GM11168 (cell line): Measurements from ENCODE around the gene RTTN.
"Not testable (repeated sequence)": the region's sequence is repeated elsewhere in the genome, so short reads cannot be mapped to it uniquely, and the experiment has no call there.

ENCODE experiments used
- in situ Hi-C: fragments of 300-500 bp; cut with MboI; formaldehyde crosslinking; loops from one replicate; pipeline ENCODE4 v1.12.0; 2022; ENCODE audit warnings: low sequenced_read_pairs; ENCODE audit not compliant: unreplicated experiment

The RTTN gene

DNA sequence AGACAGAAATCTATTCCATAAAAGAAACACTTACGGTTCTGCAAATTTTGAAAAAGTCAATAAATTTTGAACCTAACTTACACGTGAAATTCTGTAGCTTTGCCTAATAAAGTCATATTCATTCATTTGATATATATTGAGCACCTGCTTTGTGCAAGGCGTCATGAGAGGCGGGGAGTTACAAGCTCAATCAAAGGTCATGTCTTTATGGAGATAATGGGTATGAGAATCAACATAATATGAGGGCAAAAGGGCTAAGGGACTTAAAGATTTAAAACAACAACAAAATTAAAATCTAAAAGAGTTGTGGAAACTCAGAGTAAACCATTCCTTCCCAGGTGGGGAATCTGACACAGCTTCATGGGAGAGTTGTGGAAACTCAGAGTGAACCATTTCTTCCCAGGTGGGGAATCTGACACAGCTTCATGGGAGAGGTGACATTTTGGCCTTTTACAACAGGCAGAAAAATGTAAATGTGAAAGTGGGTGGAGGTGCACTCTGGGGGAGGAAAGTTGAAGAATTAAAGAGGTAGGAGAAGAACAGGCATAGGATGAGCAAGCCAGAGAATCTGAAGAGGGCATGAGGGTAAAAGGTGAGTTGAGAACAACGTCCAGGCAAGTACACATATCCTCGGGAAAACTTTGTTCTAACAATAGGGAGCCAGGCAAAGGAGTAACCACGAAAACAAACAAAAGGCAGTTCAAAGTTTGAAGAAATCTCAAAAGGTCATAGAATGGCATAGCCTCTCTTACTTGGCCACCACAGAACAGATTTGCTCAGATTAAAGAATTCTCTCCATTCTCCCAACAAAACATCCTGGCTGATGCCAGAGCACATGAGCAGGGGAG, 208.3 kb downstream of the RTTN start:
- in situ Hi-C loops = no loop called here

DNA sequence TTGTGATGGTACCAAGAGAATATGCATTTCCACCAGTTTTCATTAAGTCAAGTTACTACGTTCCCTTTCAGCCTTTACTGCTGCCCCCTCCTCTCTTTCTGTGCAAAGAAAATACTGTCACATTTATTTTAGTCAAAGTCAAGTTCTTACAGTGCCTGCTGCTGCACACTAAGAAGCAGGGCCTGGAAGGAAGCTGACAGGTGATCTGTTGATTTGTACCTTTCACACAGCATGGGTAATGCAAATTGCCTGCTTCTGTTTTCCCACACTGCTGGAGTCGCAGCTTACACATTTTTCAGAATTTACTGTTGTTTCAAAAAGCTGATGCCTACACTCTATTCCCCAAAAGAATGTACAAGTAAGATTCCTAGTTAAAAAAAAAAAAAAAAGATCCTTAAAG, 209.1 kb downstream of the RTTN start:
- in situ Hi-C loops = no loop called here

DNA sequence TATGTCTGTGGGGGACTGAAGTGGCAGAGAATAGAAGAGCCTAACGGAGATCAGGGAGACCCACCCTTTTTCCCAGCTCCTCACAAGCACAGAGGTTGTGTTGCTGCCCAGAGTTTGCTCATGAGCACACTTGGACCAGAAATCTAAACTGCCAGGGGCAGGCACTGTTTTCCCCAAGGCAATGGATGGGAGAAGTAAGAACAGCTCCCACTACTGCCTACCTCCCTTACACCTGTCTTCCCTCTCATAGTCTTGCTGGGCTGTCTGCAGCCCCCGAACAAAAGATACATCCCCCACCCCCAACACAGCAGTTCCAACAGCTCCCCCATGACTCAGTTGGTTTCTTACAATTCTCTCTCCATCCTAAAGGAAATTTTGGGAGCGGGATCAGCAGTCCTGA, 209.7 kb downstream of the RTTN start:
- in situ Hi-C loops = no loop called here

DNA sequence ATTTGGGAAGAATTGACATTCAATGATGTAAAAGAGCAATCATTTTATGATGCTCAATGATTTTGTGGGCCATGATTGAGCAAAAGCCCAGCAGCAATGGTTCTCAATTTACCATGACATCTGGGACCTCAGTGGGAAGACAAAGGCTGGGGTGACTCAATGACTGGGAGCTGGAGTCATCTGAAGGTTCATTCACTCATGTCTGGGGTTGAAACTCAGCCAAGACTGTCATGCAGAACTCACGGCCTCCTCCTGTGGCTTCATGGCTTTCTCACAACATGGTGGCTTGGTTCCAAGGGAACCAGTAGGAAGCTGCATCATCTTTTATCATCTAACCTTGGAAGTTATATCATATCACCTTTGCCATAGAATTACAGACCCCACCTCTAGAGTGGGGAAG, 212.7 kb downstream of the RTTN start:
- in situ Hi-C loops = no loop called here

DNA sequence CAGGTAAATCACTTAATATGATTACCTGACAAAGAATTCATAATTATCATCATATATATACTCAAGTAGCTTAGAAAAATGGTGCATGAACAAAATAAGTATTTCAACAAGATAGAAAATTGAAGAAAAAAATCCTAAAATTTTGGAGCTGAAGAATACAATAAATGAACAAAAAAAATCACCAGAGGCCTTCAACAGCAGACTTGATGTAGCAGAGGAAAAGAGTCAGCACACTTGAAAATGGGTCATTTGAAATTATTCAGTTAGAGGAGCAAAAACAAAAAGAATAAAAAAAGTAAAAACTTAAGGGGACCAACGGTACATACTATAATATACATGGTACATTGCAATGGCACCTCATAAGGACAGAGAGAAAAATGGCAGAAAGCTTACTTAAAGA, 217.6 kb downstream of the RTTN start:
- in situ Hi-C loops = no loop called here

DNA sequence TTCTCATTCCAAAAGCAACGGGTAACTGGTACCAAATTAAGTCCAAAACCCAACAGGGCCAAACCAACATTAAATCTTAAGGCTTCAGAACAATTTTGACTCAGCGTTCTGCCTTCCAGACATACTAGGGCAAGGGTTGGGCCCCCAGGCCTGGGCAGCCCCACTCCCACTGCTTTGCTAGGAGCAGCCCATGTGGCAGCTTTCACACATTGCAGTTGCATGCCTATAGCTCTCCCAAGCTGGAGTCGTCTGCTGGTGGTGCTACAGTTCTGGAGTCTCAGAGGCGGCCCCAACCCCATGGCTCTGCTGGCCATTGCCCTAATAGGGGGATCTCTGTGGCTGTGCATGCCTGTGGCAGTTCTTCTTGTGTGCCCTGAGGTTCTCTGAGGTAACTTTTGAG, 220.2 kb downstream of the RTTN start:
- in situ Hi-C loops = no loop called here

DNA sequence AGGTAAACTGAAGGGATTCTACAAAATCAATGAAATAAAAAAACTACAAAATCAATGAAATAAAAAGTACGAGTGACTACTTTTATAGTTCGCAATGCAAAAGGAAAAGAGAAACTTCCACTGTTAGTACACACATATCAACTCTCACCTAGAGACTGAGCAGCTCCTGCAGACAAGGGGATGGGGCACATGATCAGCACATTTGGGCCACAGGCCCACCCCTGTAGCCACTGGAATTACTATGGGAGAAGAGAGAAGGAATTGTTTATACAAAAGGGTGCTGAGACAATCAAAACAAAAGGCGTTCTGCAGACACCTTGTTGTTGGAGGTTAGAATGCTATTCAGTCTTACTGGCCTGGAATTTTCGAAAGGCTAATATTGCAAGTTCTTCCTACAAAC, 223.1 kb downstream of the RTTN start:
- in situ Hi-C loops = no loop called here

DNA sequence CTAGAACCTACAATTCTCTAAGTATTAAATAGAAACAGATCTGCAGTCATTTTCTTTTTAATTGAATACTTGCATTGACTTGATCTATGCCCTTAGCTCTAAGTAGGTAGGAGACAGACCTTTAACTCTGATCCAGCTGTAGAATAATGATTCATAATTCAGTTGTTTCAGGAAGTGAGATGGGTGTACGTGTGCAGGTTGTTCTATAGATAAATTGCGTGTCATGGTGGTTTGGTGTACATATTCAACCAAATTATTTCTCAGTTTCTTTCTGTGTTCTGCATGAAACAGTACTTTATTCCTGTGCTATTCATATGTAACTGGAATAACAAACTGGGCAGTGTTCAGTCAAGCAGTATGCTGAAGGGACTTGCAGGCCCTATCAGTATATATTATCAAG, 223.5 kb downstream of the RTTN start:
- in situ Hi-C loops = no loop called here

DNA sequence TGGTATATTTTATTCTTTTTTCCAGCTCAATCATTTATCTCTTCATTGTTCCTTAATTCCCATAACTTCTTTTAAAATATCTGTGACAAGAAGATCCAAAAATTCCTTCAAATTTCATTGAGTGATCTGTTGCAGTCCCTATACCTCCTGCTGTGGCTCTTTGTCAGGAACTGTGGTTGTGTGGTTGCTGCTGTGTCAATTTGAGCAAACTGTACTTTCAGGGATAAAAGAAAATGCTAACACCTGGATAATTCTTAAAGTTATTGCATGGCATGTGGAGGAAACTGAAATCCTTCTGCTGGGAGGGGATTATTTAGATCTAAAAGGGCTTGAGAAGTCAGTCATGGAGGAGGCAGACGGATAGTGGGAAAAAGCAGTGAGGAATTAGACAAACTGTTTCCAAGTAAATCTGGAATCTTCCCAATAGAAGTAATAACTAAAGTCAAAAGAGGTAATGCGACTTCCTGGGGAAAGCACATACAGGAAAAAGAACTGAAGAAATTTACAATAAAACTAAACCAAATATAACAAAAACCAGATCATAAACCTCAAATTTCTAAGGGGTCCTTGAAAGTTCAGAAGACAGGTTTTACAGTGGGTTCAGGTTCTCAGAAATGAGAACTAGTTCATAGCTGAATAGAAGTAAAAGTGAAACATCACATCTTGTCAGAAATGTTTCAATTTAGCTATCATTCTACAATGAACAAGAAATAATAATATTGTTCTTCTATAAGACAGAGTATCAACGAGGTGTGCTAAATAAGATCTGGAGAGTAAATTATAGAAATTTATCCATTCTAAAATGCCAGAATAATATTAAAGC, 224.3 kb downstream of the RTTN start:
- in situ Hi-C loops = no loop called here

DNA sequence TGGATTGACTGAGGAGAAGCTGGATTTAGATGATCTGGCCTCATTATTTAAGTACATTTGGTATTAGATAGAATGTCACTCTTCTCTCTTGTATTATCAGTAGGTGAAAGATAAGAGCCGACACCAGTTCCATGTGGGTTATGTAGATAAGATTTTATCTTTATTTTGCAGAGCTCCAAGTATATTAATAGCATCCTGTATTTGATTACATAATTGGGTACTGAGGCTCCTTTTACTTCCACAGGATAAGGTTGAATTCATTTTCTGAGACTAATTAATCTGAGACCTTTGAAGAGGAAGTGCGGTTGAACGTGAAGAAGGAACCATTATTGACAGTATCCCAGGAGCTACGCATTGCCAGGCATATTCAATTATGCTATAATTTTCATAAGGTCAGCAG, 225.0 kb downstream of the RTTN start:
- in situ Hi-C loops = no loop called here

DNA sequence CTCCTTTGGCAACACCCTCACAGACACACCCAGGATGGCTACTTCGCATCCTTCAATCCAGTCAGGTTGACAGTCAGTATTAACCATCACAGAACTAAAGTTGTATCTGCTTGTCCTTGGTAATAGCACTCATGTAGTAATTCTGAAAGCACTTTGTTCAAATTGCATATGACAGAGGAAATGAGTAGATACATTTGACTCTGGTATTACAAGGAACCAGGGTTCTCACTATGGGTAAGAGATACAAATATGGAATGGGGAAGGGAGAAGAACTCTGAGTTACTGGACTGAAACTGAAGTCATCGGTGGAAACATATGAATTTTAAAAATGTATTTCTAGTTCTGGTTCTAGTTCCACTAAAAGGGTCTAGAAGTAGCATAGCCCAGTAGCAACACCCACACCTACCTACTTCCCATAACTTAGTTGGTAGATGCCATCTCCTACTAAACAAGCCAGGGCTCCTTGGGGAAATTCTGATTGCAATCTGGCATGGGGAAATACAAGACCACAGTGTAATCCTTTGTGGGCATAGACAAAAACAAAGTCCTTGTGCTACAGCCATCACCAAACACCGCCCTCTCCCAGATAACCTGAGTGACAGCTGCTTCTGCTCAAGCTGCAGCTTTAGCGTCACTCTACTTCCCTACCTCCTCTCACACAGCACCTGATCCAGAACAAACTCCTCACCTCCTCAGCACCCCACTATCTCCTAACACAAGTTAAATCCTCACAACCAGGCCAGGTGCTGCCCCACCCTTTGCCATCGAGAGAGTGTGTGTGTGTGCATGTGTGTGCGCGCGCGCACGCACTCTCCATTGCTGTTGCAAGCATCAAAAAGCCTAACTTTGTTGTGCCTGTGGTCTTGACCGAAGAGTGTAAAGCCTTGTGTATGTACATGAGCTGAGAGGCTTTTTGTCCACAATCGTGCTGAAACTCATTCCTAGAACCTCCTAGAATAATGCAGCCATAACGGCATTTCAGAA, 226.5 kb downstream of the RTTN start:
- in situ Hi-C loops = no loop called here

DNA sequence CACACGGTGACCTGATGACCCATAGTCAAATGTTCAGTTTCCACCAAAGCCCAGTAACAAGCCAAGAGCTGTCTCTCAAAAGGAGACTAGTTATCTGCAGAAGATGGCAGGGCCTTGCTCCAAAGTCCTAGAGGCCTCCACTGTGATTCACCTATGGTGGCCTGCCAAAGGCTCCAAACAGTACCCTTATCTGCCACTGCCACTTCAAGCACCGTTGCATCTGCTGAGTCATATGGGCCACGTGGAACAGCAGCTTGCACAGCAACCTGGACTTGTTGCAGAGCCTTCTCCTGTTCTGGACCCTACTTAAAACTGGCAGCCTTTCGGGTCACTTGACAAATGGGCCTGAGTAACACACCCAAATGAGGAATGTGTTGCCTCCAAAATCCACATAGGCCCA, 230.2 kb downstream of the RTTN start:
- in situ Hi-C loops = not testable (repeated sequence)

DNA sequence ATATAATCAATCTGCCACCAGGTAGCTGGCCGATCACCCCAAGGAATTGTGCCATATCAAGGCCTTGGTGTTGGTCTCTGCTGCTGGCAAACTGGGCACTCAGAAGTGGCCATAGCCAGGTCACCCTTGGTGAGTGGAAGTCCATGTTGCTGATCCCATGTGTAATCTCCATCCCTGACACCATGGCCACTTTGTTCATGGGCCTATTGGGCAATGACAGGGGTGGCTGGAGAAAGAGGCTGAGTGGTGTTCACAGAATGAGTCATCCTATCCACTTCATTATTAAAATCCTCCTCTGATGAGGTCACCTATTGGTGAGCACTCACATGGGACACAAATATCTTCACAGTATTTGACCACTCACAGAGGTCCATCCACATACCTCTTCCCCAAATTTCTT, 231.1 kb downstream of the RTTN start:
- in situ Hi-C loops = loop anchor here (25.0 kb wide), 1 partner anchor 337 kb away; no protein-coding TSS in a partner anchor

DNA sequence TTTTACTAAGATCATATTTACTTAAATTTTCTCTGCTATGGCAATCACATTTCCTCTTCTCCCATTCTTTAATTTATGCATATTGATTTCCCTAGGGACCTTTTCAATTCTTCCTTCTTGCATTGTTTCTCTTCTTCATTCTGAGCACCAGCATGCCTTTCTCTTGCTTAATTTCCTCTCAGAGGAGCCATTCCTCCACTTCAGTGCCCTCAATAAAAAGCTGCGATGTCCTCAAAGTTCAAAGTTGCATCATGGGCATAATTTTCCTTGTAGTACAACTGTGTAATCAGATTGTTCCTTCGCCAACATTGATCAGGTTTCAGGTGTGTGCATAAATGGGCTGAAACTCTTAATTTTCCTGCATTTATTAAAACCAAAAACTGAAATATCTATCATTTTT, 236.0 kb downstream of the RTTN start:
- in situ Hi-C loops = loop anchor here (25.0 kb wide), 1 partner anchor 332 kb away; no protein-coding TSS in a partner anchor

DNA sequence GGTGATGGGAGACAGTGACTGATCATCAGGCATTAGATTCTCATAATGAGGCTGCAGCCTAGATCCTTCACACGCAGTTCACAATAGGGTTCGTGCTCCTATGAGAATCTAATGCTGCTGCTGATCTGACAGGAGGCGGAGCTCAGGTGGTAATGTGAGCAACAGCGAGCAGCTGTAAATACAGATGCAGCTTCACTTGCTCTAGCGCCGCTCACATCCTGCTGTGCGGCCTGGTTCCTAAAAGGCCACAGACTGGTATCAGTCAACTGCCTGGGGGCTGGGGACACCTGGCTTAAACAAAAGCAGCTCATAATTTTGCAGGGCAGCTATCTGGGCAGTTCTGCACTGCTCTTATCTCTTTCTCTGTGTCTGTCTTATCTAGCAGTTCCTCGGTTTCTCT, 237.4 kb downstream of the RTTN start:
- in situ Hi-C loops = loop anchor here (25.0 kb wide), 1 partner anchor 331 kb away; no protein-coding TSS in a partner anchor

DNA sequence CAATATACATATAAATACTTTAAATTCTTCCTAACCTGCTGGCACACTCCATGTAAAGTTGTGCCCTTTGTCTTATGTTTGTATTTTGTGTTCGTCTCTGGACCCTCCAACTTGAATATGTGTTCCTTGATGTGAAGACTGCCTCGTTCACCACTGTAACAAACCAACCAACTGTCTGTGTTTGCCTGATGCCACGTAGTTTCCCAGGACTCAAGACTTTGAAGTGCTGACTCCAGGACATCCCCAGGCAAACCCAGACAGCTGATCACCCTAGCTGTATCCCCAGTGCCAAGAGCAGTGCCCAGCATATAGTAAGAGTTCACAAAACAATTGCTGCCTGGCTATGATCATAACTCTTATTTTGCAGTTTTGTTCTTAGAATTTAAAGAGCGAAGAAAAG, 242.3 kb downstream of the RTTN start:
- in situ Hi-C loops = loop anchor here (25.0 kb wide), 1 partner anchor 326 kb away; no protein-coding TSS in a partner anchor

DNA sequence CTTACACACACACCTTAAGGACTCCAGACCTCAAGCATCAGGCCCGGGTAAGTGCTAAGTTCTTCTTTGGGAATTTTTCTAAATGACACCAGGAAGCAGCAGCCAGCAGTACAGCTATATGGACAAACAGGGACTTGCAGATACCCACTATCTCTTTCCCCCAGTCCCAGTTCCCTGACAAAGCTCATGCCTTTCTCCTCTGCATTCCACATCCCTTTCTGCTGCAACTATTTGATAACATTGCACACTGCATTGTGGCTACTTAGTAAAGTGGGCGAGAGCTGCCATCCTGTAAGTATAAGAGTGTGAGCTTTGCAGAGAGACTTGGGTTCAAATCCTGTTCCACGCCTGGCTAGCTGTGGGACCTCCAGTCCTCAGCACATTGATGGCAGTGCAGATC, 243.8 kb downstream of the RTTN start:
- in situ Hi-C loops = loop anchor here (25.0 kb wide), 1 partner anchor 324 kb away; no protein-coding TSS in a partner anchor

DNA sequence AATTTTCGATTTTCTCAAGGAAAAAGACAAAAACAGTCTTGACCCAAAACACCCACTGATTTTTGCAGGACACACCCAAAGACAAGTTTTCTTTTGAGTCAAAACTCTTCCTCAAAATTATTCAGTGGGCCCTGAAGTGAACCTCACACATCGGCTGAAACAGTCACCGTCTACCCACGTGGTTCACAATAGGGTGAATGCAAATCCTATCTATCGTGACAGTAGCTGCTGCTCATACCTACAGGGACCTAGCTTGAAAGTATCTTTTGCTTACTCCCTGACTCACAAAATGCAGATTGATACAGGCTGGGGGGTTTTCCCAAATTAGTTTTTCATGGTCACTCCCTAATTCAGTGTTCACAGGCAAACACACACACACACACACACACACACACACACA, 247.1 kb downstream of the RTTN start:
- in situ Hi-C loops = loop anchor here (25.0 kb wide), 1 partner anchor 321 kb away; no protein-coding TSS in a partner anchor

DNA sequence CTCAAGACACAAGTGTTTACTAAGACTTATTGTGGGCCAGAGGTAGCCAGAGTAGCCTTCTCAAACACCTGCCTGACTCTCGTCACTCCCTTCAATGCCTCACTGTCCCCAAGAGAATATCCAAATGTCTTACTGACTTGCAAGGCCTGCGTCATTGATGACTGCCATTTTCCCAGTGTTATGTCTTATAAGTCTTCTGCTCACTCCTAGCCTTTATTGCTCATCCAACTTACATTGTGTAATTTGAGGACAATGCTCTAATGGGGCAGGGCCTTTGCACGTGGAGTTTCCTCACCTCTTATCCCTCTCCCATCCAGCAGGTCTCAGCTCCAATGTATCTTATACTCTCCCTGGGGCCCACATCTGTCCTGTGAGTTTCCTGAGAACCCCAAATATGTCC, 247.7 kb downstream of the RTTN start:
- in situ Hi-C loops = loop anchor here (25.0 kb wide), 1 partner anchor 320 kb away; no protein-coding TSS in a partner anchor
